ENCODE measurements around the gene SLC25A41. TPM values are rescaled to one million over a fixed set of nuclear protein-coding genes. Genes with fewer than 3 reads are reported as not detected.
A peak's percentile ranks its signal among the peaks of the same experiment; 100 is the strongest.

Gene SLC25A41
- total and polyA plus RNA-seq, 11 donors, result 0.17 to 1.4 (median 0.50) TPM; not detected in 2

DNA sequence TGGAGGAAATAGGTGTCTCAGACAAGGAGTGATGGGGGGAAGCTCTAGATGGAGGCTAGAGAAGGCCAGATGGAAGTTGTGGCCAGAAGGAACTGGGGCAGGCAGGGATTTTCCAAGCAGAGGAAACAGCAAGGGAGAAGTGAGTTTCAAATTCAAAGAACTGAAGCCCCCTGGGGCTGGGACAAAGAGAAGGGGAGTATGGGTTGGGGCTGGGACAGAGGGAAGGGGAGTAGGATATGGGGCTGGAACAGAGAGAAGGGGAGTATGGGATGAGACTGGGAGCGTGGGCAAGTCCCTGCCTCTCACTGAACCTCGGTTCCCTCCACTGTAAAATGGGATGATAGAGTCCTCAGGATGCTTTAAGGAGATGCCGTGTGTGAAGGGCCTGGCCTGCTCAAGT, 38.7 kb downstream of the SLC25A41 start:
- intact Hi-C loops (cut with DNase I), result loop anchor here in 1 of 10 donors (5.0 kb wide), 1 partner anchor 1928 kb away; no protein-coding TSS in a partner anchor
- no peak overlapping the region for H3K27ac ChIP-seq
- 77 to 93% (median 85%) methylated on average over 3 of the region's 3 CpGs for WGBS, 4 donors

DNA sequence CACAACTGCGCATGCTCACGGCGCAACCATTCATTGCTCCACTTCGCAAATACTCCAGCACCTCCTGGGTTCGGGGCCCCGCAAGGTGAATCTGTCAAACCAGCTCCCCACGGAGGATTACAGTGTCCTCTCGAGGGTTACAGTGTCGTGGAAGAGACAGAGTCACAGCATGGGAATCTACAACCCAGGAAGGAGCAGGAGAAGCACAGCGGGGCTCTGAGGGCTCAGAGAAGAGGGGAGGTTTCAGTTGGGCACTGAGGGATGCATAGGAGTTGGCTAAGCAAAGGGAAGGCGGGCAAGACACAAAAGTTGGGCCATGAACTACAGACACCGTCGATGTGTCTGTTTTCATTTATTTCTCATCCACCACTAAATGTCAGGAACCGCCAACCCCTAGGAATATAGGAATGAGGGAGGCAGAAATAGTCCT, 39.6 kb downstream of the SLC25A41 start:
- H3K4me1 ChIP-seq, result peaks cover 0 to 17% (median 10%) of the 10 kb centered on the region in 12 donors
- TF ChIP-seq, protein P1, sequence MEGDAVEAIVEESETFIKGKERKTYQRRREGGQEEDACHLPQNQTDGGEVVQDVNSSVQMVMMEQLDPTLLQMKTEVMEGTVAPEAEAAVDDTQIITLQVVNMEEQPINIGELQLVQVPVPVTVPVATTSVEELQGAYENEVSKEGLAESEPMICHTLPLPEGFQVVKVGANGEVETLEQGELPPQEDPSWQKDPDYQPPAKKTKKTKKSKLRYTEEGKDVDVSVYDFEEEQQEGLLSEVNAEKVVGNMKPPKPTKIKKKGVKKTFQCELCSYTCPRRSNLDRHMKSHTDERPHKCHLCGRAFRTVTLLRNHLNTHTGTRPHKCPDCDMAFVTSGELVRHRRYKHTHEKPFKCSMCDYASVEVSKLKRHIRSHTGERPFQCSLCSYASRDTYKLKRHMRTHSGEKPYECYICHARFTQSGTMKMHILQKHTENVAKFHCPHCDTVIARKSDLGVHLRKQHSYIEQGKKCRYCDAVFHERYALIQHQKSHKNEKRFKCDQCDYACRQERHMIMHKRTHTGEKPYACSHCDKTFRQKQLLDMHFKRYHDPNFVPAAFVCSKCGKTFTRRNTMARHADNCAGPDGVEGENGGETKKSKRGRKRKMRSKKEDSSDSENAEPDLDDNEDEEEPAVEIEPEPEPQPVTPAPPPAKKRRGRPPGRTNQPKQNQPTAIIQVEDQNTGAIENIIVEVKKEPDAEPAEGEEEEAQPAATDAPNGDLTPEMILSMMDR (IDR thresholded peaks at IDR 0.05), result no peak
- no peak for TF ChIP-seq POLR2A (IDR thresholded peaks at IDR 0.05)
- peaks cover 0 to 29% (median 21%) of the 10 kb centered on the region in 9 donors for H3K36me3 ChIP-seq
- ATAC-seq (no peak), DNase-seq (peak in 1 of 5 donors; percentile 84)
- 25 to 40% (median 26%) methylated on average over 9 to 14 of the region's 14 CpGs for WGBS, 4 donors
- H3K4me3 ChIP-seq, result peak overlapping the region; percentile 60 to 99 (median 81)
- H3K27ac ChIP-seq, result peak overlapping the region; percentile 87 to 98 (median 94)
- intact Hi-C loops (cut with DNase I), result loop anchor here in 6 of 10 donors (1.0 to 5.0 kb wide), 6 partner anchors 21 to 1927 kb away; partner anchors contain the start of genes ALKBH7 (in 2 of the 6), CLPP (in 1 of the 6) and KHSRP (in 1 of the 6)
- H3K9me3 ChIP-seq, result no peaks in the 10 kb centered on the region
- H3K27me3 ChIP-seq, result no peaks in the 10 kb centered on the region

More for the DNA sequence above, 38.7 kb downstream of the SLC25A41 start:
- TF ChIP-seq, protein P1 (IDR thresholded peaks at IDR 0.05), result no peak
- no peak for TF ChIP-seq POLR2A (IDR thresholded peaks at IDR 0.05)
- Histone ChIP-seq H3K4me3 (no peak overlapping the region), H3K4me1 (peaks cover 0 to 17% (median 10%) of the 10 kb centered on the region in 12 donors), H3K27me3 (no peaks in the 10 kb centered on the region), H3K36me3 (peaks cover 0 to 21% (median 13%) of the 10 kb centered on the region in 9 donors), H3K9me3 (no peaks in the 10 kb centered on the region)
- no peak for ATAC-seq
- no peak for DNase-seq

GRCh38 chr19:6393074-6393982, 40.2 kb downstream of the SLC25A41 start, which contains the start of gene GTF2F1:
GTF2F1 (minus strand) TSS chr19:6393164; CDS start chr19:6392995, 169 bp downstream.
- H3K9me3 ChIP-seq, result no peaks in the 10 kb centered on the region
- WGBS, 4 donors, result 0 to 1% (median 1%) methylated on average over 44 to 69 of the region's 69 CpGs
- H3K36me3 ChIP-seq, result peaks cover 0 to 36% (median 28%) of the 10 kb centered on the region in 9 donors
- H3K4me1 ChIP-seq, result peaks cover 0 to 17% (median 10%) of the 10 kb centered on the region in 12 donors
- ATAC-seq (peak; percentile 92 to 96 (median 94)), DNase-seq (peak; percentile 96 to 98 (median 98))
- H3K4me3 ChIP-seq, result peak within 1 kb of the TSS; percentile 60 to 99 (median 81)
- no peaks in the 10 kb centered on the region for H3K27me3 ChIP-seq
- intact Hi-C loops (cut with DNase I), result loop anchor here in 6 of 10 donors (1.0 to 5.0 kb wide), 6 partner anchors 20 to 1926 kb away; partner anchors contain the start of genes ALKBH7 (in 2 of the 6), CLPP (in 1 of the 6) and KHSRP (in 1 of the 6)
- H3K27ac ChIP-seq, result peak within 1 kb of the TSS; percentile 87 to 98 (median 94)
- TF ChIP-seq, protein P1 (IDR thresholded peaks at IDR 0.05), result peak in 4 of 12 donors; percentile 15 to 33 (median 25)
- peak in 1 of 2 donors; percentile 40 for TF ChIP-seq POLR2A (IDR thresholded peaks at IDR 0.05)
